T-cell (primary cell): ENCODE measurements around the gene KLHL40. TPM values are rescaled to one million over a fixed set of nuclear protein-coding genes. Genes with fewer than 3 reads are reported as not detected.

ENCODE experiments used
- total RNA-seq, 35 experiments: library from RNA in 6 of 35; stranded (reverse) in 6 of 35; fragments of 120-200 nt in 1 of 35; gene quantifications; one replicate each; pipeline versions ENCODE4 v1.2.1 to v1.2.4 and lab custom pipeline; 2013 to 2026

Gene KLHL40
- total RNA-seq, 5 donors from 2014 or later (not counting 1 experiment from before 2014, with no cell fraction given): not detected

Other genes with a start within 250 kb of the KLHL40 start
- gene VIPR1, start 182.9 kb upstream of the KLHL40 start, total RNA-seq: 10 to 100 TPM; 68.0 to 92.4 (median 76.1) TPM
- 10 to 100 TPM; 50.1 to 71.2 (median 53.6) TPM for gene SEC22C, start 103.6 kb upstream of the KLHL40 start, total RNA-seq
- 10 to 100 TPM; 33.0 to 52.6 (median 46.4) TPM for gene SS18L2, start 94.7 kb upstream of the KLHL40 start, total RNA-seq
- 100 to 1,000 TPM; 185 to 252 (median 209) TPM for gene NKTR, start 84.9 kb upstream of the KLHL40 start, total RNA-seq
- gene ZBTB47, start 31.8 kb upstream of the KLHL40 start, total RNA-seq: 1 to 10 TPM in 2 of 5 donors, under 1 TPM in 3; 0.53 to 1.2 (median 0.98) TPM
- gene HHATL, start 17.3 kb downstream of the KLHL40 start, total RNA-seq: not detected
- gene CCDC13, start 87.7 kb downstream of the KLHL40 start, total RNA-seq: 1 to 10 TPM in 3 of 5 donors, under 1 TPM in 1, not detected in 1; 0.28 to 2.1 (median 1.3) TPM
- 10 to 100 TPM; 17.3 to 27.8 (median 24.3) TPM for gene HIGD1A, start 119.0 kb downstream of the KLHL40 start, total RNA-seq
- 1 to 10 TPM in 2 of 5 donors, under 1 TPM in 2, not detected in 1; 0.20 to 1.2 (median 0.80) TPM for gene ACKR2, start 123.9 kb downstream of the KLHL40 start, total RNA-seq
- gene CYP8B1, start 190.3 kb downstream of the KLHL40 start, total RNA-seq: under 1 TPM in 3 of 5 donors, not detected in 2; 0.09 to 0.23 (median 0.13) TPM
- gene ZNF662, start 220.6 kb downstream of the KLHL40 start, total RNA-seq: 1 to 10 TPM in 4 of 5 donors, under 1 TPM in 1; 0.92 to 8.8 (median 3.7) TPM